Spleen (tissue), 7 donors: ENCODE data around the gene ARFGEF2.

ENCODE experiments used
- POLR2A ChIP-seq, 3 donors: fragments of 450-650 bp; IDR thresholded peaks; one replicate each; pipeline ENCODE4 v1.5.1; 2017; ENCODE audit warnings: antibody characterized with exemption in 3 of 3, mild to moderate bottlenecking in 1 of 3
- POLR2AphosphoS5 ChIP-seq, 3 donors: sonication (generic); formaldehyde crosslinking; IDR thresholded peaks; one replicate each; pipeline ENCODE4 v1.5.1; 2017; ENCODE audit warnings: antibody characterized with exemption in 3 of 3
- TF ChIP-seq, protein P1 (sequence below), 11 experiments: fragments of 200-600 bp in 7 of 11; fragments of 450-650 bp in 4 of 11; sonication (generic) in 4 of 11; IDR thresholded peaks in 8 of 11; conservative IDR thresholded peaks in 3 of 11; 1 replicate in 7 of 11; 2 replicates in 4 of 11; pipeline versions ENCODE4 v1.4.0 to v1.8.0; 2016 to 2021; ENCODE audit warnings: antibody characterized with exemption in 11 of 11, inconsistent platforms in 4 of 11, mild to moderate bottlenecking in 1 of 11
- donor health status: DM: no; HTN: no; CAD: no; lungs with moderate emphysema.
- donor health status: DM: no; HTN: no; CAD: no.
- donor health status: DM: no; HTN: no; CAD: no.

DNA sequence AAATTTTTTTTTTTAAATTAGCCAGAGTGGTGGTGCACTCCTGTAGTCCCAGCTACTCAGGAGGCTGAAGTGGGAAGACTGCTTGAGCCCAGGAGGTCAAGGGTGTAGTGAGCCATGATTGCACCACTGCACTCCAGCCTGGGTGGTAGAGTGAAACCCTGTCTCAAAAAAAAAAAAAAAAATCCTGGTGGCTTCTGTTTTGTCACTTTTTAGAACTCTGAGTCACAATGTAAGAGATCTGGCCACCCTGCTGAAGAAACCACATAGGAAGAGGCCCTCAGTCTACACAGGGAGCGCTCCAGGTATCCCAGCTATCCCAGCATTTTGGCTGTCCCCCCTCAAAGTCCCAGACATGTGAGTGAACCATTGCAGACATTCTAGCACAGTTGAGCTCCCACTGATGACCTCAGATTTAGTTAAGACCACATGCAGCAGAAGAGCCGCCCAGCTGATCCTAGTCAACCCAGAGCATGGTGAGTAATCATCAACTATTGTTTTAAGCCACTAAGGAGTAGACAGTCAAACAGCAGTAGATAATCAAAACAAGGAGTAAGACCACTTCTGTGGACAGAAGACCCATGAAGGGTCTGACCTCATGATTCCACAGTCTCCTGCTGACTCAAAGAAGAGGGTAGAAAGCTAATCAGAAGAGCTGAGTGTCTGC lies 12.7 kb upstream of the ARFGEF2 start:
- TF ChIP-seq, protein P1, sequence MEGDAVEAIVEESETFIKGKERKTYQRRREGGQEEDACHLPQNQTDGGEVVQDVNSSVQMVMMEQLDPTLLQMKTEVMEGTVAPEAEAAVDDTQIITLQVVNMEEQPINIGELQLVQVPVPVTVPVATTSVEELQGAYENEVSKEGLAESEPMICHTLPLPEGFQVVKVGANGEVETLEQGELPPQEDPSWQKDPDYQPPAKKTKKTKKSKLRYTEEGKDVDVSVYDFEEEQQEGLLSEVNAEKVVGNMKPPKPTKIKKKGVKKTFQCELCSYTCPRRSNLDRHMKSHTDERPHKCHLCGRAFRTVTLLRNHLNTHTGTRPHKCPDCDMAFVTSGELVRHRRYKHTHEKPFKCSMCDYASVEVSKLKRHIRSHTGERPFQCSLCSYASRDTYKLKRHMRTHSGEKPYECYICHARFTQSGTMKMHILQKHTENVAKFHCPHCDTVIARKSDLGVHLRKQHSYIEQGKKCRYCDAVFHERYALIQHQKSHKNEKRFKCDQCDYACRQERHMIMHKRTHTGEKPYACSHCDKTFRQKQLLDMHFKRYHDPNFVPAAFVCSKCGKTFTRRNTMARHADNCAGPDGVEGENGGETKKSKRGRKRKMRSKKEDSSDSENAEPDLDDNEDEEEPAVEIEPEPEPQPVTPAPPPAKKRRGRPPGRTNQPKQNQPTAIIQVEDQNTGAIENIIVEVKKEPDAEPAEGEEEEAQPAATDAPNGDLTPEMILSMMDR (IDR thresholded peaks at IDR 0.05 in 8 of 11, conservative IDR thresholded peaks at IDR 0.05 in 3 of 11) = no peak
- TF ChIP-seq POLR2A (IDR thresholded peaks at IDR 0.05) (no peak), POLR2AphosphoS5 (IDR thresholded peaks at IDR 0.05) (no peak)
